Pancreas (tissue), 10 donors: ENCODE results near the gene ZBTB16. TPM values are rescaled to one million over a fixed set of nuclear protein-coding genes. Genes with fewer than 3 reads are reported as not detected.
A peak's percentile ranks its signal among the peaks of the same experiment; 100 is the strongest.

Source experiments
- ATAC-seq, 4 donors: fragments of 200-7000 bp; cut with Tn5 transposase; one replicate each; pipeline versions ENCODE4 v1.8.0 to v1.9.1; 2020; ENCODE audit warnings: mild to moderate bottlenecking in 4 of 4, moderate library complexity in 4 of 4
- DNase-seq, 6 donors: peaks; one replicate each; pipeline ENCODE4 v3.0.0-alpha.2; 2020
- FAIRE-seq: peaks from 2 replicates; lab custom pipeline; 2012; peaks lifted over from hg19 to GRCh38; lab: Jason Lieb, UNC
- H3K27ac ChIP-seq, 4 donors: fragments of 200-600 bp; sonication (generic); 1 replicate in 3 of 4; 2 replicates in 1 of 4; pipeline versions ENCODE4 v1.5.0 to v1.8.0; 2020
- H3K27me3 ChIP-seq, 4 donors: fragments of 200-600 bp; one replicate each; pipeline ENCODE4 v1.8.0; 2021
- H3K36me3 ChIP-seq, 3 donors: fragments of 200-600 bp; sonication (generic) in 1 of 3; one replicate each; pipeline versions ENCODE4 v1.5.0 to v1.8.0; 2020 to 2021
- H3K4me1 ChIP-seq, 3 donors: fragments of 200-600 bp; one replicate each; pipeline ENCODE4 v1.8.0; 2021
- H3K4me3 ChIP-seq, 4 donors: fragments of 200-600 bp; sonication (generic) in 2 of 4; one replicate each; pipeline versions ENCODE4 v1.5.0 to v1.8.0; 2020 to 2021
- H3K9me3 ChIP-seq, 4 donors: fragments of 200-600 bp; one replicate each; pipeline ENCODE4 v1.8.0; 2021
- CTCF ChIP-seq, 4 donors: fragments of 200-600 bp; sonication (generic) in 3 of 4; IDR thresholded peaks; one replicate each; pipeline versions ENCODE4 v1.5.0 to v1.8.0; 2021; ENCODE audit warnings: antibody characterized with exemption in 4 of 4
- WGBS, 2 donors: extraction: QIAGEN DNeasy Blood & Tissue Kit; methylation state at CpG; one replicate each; pipeline ENCODE4 v1.1.7; 2013; 5-methylcytosine and 5-hydroxymethylcytosine counted together
- intact Hi-C, 3 donors: fragments of 100-400 bp; cut with DNase I; formaldehyde crosslinking; loops; one replicate each; pipeline versions ENCODE4 v1.11.1 to v1.14.2; 2022
- polyA plus RNA-seq, 2 donors: library from polyadenylated mRNA; stranded (reverse); fragments of 200-250 nt; gene quantifications; one replicate each; pipeline ENCODE4 v1.2.3, GENCODE V29; 2013
- total RNA-seq, 6 donors: library from RNA; stranded (reverse); fragmentation: NEBNext Ultra II Directional in 4 of 6; extraction: Animal tissue kit (Norgen Biotek cat#: 25700) in 4 of 6; gene quantifications; one replicate each; pipeline versions ENCODE4 v1.2.1 to v1.2.4, GENCODE V29; 2021 to 2023
- donor health status: healthy with polysubstance abuse.
- donor health status: DM: no; HTN: no; CAD: no; lungs with moderate emphysema.
- donor health status: DM: no; HTN: no; CAD: no.
- donor health status: control.
- donor health status: control.
- donor health status: Bipolar disorder and iron deficiency.
- donor health status: DM: yes; HTN: yes; CAD: no.
- donor health status: DM: no; HTN: no; CAD: no.
- donor health status: DM: no; HTN: no; CAD: no.
- donor health status: DM: yes; HTN: yes; CAD: no.

The ZBTB16 gene
- total and polyA plus RNA-seq, 8 donors = 8.1 to 76.4 (median 42.3) TPM

- TF ChIP-seq CTCF (IDR thresholded peaks at IDR 0.05) = no peak
- no peaks in the 10 kb centered on the region for H3K9me3 ChIP-seq
- H3K27ac ChIP-seq = no peak overlapping the region
- WGBS, 2 donors = 95 to 96% methylated on average over 3 of the region's 3 CpGs
- H3K4me3 ChIP-seq = no peak overlapping the region
- DNase-seq = no peak
- no peak for FAIRE-seq
- intact Hi-C loops = no loop called here
- H3K4me1 ChIP-seq = peaks cover 15 to 23% (median 16%) of the 10 kb centered on the region in 3 donors
- H3K27me3 ChIP-seq = no peaks in the 10 kb centered on the region
- ATAC-seq = no peak
- H3K36me3 ChIP-seq = no peaks in the 10 kb centered on the region
Observed at GRCh38 chr11:114116800-114117199, 57.3 kb downstream of the ZBTB16 start.

GRCh38 chr11:114120606-114121005 lies 61.1 kb downstream of the ZBTB16 start:
- no peaks in the 10 kb centered on the region for H3K9me3 ChIP-seq
- H3K4me3 ChIP-seq = no peak overlapping the region
- intact Hi-C loops = no loop called here
- DNase-seq (no peak), ATAC-seq (no peak), FAIRE-seq (no peak)
- no peak overlapping the region for H3K27ac ChIP-seq
- WGBS, 2 donors = 94 to 96% methylated on average over 8 of the region's 8 CpGs
- peaks cover 12% of the 10 kb centered on the region in 3 donors for H3K4me1 ChIP-seq
- no peaks in the 10 kb centered on the region for H3K27me3 ChIP-seq
- no peak for TF ChIP-seq CTCF (IDR thresholded peaks at IDR 0.05)
- no peaks in the 10 kb centered on the region for H3K36me3 ChIP-seq

- Histone ChIP-seq H3K27ac (no peak overlapping the region), H3K27me3 (no peaks in the 10 kb centered on the region), H3K9me3 (no peaks in the 10 kb centered on the region), H3K4me3 (no peak overlapping the region), H3K36me3 (peaks cover 0 to 4% (median 4%) of the 10 kb centered on the region in 3 donors), H3K4me1 (peaks cover 12% of the 10 kb centered on the region in 3 donors)
- DNase-seq = no peak
- no peak for TF ChIP-seq CTCF (IDR thresholded peaks at IDR 0.05)
- FAIRE-seq = no peak
- ATAC-seq = no peak
- WGBS, 2 donors = 95 to 98% methylated on average over 6 of the region's 6 CpGs
- intact Hi-C loops = no loop called here
Observed at GRCh38 chr11:114121138-114121537, 61.6 kb downstream of the ZBTB16 start.

- no peak overlapping the region for H3K27ac ChIP-seq
- intact Hi-C loops = no loop called here
- H3K27me3 ChIP-seq = no peaks in the 10 kb centered on the region
- H3K4me3 ChIP-seq = no peak overlapping the region
- peaks cover 12% of the 10 kb centered on the region in 3 donors for H3K4me1 ChIP-seq
- peaks cover 0 to 9% (median 4%) of the 10 kb centered on the region in 3 donors for H3K36me3 ChIP-seq
- no peaks in the 10 kb centered on the region for H3K9me3 ChIP-seq
- no peak for TF ChIP-seq CTCF (IDR thresholded peaks at IDR 0.05)
- 54 to 55% methylated on average over 6 of the region's 6 CpGs for WGBS, 2 donors
- peak; percentile 30 to 66 (median 32) for ATAC-seq
- FAIRE-seq = no peak
- no peak for DNase-seq
Observed at GRCh38 chr11:114121804-114122504, 62.4 kb downstream of the ZBTB16 start.

- Histone ChIP-seq H3K27me3 (no peaks in the 10 kb centered on the region), H3K4me3 (no peak overlapping the region), H3K9me3 (no peaks in the 10 kb centered on the region), H3K27ac (no peak overlapping the region), H3K4me1 (peaks cover 12% of the 10 kb centered on the region in 3 donors), H3K36me3 (peaks cover 0 to 9% (median 4%) of the 10 kb centered on the region in 3 donors)
- no peak for DNase-seq
- no peak for ATAC-seq
- 79 to 83% methylated on average over 4 of the region's 4 CpGs for WGBS, 2 donors
- no peak for FAIRE-seq
- intact Hi-C loops = no loop called here
- no peak for TF ChIP-seq CTCF (IDR thresholded peaks at IDR 0.05)
Observed at GRCh38 chr11:114122686-114123085, 63.2 kb downstream of the ZBTB16 start.
